Measurements from ENCODE around the gene POFUT2.

Gene POFUT2

DNA sequence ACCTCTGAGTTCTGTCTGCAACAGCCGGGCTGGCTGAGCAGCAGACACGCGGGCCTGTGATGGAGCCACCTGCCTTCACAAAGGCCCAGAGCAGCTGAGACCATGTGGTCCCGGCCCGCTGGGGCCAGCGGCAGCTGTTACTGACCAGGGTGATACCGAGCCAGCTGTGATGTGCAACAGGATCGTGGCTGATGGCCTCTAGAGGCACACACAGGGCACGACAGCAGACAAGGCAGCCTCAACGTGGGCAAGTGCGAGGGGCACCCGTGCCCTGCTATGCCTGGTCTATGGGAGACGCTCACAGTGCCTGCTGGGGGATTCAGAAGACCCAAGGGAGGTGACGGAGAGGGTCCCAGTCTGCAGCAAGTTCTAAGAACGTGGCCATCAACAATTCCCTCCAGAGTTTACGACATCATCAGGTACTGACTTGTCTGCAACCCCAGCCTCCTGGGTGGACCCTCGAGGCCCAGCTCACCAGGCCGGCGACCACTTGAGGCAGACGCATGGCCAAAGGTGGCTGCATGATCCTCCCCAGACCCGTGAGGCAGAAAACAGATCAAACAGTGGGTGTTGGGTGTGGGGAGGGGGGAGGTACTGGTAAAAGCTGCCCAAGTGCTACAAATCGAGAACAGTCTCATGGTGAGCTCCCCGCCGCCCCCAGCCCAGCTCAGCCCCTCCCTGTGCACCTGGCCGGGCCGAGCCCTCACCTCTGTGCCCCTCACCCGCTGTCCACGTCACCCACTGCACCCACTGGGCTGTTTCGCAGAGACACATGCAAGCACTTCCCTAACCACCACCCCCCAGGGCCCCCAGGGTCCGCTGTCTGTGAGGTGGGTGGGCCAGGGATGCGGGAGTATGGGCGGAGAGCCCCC is 6.0 kb downstream of the POFUT2 start:
- DNase-seq = no peak

DNA sequence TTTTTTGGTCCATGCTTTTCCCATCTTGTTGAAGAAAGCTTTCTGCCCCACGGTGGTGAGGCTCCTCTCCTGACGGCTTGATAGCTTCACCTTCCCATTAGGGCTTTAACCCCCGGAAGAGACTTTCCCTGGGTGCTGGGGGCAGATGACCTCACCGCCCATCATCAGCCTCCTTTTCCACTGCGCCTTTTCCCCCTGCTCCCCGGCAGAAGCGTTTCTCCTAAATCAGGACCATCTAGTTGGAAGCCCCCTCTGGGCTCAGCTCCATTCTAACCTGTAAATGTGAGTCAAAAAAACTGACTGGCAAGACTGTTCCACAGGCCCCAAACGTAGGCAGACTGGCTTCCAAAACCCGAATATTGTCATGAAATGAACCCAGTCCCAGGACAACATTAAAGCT is 6.7 kb downstream of the POFUT2 start:
- DNase-seq = no peak

- DNase-seq = no peak
Observed at GRCh38 chr21:45280178-45280821, 7.4 kb downstream of the POFUT2 start.

DNA sequence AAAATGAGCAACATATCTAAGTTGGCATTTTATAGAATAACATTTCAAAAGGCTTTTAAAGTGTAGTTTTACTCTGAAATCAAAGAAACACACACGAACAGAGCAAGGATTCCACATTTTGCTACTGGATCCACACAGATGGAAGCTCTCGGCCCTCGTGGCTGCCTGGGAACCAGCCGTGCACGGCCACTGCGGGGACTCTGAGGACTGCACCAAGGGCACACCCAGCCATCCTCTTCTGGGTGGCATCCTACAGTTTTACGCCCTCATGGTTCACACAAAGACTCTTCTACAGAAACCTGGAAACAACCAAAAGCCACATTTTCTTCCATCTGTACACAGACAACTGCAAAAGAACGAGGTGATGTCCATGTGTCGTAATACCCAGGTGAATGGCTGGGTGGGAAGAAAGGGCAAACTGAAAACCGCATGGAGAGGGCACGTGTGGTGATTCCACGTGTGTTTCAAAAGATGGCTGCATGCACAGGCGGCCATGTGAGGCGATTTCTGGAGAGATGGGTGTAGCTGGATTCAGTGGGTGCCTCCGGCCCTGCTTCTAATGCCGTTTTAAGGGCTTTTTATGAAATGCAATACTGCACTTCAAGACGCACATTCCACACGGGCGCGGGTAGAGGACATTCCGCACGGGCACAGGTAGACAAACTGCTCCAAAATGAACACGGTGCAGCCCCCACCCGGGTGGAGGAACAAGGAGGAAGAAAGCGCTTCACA is 8.1 kb downstream of the POFUT2 start:
- no peak for DNase-seq

DNA sequence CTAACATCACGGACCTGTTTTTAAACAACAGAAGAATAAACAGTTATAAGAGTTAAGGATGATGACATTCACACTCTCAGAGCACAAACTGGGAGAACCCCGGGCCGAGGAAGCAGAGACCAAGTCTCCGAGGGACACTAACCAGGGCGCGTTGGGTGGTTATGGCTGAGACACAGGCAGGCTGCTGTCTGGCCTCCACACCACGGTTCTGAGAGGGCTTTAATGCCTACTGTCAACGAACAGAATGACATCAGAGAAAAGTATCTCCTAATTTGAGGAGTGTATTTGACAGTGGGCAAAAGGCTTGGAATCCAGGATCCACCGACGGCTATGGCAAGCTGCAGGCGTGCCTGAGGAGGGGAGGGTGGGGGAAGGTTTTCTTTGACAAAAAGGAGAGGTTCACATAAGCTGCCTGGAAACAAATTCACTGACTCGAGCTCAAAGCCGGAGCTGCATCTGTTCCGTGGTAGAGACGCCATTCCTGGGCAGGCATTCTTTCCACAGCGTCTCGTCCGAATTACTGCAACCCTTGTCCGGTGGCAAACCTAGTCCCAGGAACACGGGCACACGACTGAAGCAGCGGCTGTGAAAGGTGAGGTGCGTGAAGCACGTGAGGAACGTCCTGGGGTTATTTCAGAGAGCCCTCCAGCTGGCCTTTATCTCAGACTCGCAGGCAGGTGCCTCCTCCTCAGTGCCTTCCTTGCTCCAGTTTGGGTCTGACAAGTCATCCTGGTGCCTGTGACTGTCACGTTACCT is 9.4 kb downstream of the POFUT2 start:
- no peak for DNase-seq

DNA sequence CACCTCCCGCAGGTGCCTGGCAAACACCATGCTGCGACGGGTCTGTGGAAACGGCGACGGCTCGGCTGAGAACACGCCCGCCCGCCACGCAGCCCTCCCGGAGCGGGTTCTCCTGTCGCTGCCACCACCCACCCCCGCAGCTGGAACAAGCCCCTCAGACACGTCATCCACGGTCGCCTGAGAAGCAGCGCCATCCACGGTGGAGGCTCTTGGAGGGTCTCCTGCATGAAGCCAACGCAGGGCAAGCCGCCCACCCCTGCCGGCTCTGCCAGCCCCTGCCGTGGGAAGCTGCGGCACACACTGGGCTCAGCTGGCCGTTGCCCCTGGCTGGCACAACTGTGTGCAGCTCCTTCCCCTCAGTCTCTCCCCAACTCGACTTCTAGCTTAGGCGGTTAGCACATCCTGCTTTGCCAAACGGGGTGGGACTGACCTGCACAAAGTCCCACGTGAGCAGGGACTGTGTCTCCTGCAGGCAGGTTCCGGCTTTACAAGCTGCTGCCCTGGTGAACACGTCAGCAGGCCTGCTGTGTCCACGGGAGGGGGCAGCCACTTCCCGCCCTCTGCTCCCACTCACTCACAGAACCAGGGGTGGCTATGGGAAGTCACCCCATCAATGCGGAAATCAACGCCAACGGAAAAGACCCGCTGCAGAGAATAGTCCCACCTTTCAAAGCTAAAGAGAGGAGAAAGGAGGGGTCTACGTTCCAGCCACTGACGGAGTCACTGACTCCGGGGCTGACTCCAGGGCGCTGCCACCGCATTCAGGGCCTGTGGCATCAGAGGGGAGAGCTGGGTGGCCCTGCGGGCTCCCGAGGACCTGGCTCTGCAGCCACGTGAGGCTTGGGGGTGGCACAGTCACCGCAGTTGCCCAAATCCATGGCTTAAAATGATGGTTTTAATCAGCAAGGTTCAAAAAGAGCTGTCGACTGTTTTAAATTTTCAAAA is 10.3 kb downstream of the POFUT2 start:
- no peak for DNase-seq

GRCh38 chr21:45276596-45276995 is 11.1 kb downstream of the POFUT2 start:
- no peak for DNase-seq

- DNase-seq = no peak
Observed at GRCh38 chr21:45270306-45270821, 17.3 kb downstream of the POFUT2 start.

GRCh38 chr21:45269861-45270260 is 17.8 kb downstream of the POFUT2 start:
- DNase-seq = no peak

DNA sequence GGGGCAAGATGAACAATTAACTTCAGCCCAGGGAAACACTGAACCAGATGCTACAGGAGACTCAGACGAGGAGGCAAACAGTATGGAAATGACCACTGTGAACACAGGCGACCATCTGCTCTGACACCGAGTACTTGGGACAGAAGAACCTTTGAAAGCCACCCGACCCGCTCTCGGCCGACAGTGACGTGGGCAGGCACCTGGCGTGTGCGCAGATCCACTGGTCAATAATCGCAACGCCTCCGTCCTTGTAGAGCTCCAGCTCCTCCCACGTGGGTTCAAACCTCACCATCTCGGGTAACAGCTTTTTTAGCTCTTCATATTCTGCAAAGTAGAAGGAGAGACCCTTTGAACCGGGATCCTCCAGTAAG is 20.3 kb downstream of the POFUT2 start:
- DNase-seq = no peak

DNA sequence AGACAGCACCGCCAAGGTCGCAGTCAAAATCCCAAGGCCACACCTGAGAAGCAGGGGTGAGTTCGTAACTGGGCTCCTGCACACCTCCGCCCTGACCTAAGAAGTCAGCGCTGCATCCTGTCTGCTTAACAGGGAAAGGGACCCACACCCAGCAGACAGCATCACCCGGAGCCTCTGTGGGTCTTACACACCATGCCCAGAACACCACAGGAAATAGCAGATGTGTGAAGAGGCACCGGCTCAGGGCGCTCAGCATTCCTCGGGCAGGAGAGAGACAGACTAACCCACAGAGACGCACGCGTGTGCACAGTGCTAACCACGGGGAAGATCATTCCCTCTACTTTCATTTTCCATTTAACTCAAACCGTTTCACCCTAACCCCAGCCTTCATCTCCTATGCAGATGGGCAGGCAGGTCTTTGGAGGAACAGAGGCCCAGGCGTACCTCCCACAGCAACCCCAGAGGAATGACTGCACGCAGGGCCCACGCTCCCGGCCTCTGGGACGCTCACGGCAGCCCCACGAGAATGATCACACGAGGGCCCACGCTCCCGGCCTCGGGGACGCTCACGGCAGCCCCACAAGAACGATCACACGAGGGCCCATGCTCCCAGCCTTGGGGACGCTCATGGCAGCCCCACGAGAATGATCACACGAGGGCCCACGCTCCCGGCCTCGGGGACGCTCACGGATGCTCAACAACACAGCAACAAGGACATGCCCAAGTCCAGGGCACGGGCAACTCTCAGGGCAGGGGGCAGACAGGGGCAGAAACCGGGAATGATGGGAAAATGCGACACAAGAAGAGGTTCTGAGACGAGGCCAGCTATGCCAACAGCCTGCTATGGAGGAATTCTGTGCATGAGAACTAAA is 20.9 kb downstream of the POFUT2 start:
- DNase-seq = no peak

DNA sequence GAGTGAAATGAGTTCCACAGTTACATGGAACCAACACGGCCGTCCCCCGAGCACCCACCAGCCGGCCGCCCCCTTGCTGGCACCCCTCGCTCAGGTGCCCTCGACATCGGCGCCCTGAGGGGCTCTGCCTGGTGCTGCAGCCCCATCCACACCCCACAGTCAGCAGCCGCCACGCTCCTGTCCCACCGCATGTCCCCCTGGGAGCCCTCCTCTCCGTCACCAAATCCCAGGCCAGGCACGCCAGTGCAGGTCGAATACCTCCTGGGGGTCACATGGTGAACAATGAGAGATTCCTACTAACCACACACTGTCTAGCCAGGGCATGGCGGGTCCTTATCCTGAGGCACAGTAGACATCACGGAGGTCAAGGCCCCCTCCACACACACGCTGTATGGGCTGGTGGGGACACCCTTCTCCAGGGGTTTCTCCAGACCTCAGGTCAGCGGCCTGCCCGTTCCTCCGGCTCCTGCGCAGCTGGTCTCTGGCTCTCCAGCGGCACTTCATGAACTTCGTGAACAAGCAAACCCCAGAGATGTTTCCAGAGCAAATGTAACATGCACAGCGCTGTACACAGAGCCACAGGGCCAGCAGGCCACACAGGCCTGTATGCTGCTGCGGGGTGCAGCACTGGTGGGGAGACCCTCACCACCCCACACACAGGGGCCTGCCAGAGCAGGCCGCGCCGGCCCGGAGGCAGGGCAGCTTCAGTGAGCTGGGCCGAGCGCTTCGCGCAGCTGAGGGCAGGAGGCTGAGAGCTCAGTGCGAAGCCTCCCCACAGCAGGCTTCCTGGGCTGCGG is 21.8 kb downstream of the POFUT2 start:
- no peak for DNase-seq

GRCh38 chr21:45264912-45265515 is 22.7 kb downstream of the POFUT2 start:
- no peak for DNase-seq

GRCh38 chr21:45264146-45264911 is 23.4 kb downstream of the POFUT2 start:
- no peak for DNase-seq

GRCh38 chr21:45263534-45263933 is 24.2 kb downstream of the POFUT2 start:
- no peak for DNase-seq

DNA sequence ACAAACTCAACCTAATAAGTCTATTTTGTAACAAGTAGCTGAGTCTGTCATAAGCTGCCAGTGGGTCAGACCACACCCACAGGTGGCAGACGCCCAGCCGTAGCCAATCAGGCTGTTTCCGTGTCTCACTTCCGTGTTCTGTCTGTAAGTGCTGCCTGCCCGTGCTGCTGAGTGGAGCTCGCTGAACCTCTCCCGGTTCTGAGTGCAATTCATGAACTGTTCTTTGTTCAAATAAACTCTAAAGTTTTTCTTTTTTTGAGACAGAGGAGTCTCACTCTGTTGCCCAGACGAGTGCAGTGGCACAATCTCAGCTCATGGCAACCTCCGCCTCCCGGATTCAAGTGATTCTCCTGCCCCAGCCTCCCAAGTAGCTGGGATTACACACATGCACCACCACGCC is 25.1 kb downstream of the POFUT2 start:
- DNase-seq = no peak

DNA sequence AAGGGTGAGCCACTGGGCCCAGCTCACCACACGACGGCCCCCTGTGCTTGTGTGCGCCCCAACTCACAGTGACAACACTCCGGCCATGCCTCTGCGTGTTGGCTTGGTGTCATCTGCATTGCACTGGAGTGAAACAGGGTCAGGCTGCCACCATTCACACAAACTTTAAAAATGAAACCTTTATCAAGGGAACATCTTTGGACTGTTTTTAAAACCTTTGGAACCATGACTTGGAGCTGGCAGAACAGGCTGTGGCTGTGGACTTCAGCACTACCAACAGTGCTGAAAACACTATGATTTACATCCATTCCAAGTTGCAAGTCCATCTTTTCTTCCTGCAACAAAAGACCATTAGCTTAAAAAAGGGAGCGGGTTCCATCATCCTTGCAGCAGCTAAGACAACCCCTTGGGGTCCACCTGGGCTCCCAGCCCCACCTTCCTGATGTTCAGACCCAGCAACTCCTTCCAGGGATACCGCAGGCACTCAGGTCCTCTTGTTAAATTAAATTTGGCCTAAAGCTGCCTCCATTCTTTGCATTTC is 25.6 kb downstream of the POFUT2 start:
- DNase-seq = no peak

- no peak for DNase-seq
Observed at GRCh38 chr21:45261093-45261492, 26.6 kb downstream of the POFUT2 start.

Measured in kidney glomerular epithelial cell (primary cell).